Epithelial cell of proximal tubule (primary cell): ENCODE results near the gene SCN2A. TPM values are rescaled to one million over a fixed set of nuclear protein-coding genes. Genes with fewer than 3 reads are reported as not detected.

Source experiments
- DNase-seq: peaks from one replicate; pipeline ENCODE4 v3.0.0-alpha.2; 2011; ENCODE audit warnings: low read depth
- H3K4me3 ChIP-seq: 2 replicates; pipeline ENCODE4 v1.5.1; 2011; ENCODE audit warnings: low read depth, mild to moderate bottlenecking, low read length
- CTCF ChIP-seq: conservative IDR thresholded peaks from 2 replicates; pipeline ENCODE4 v1.5.1; 2012; ENCODE audit warnings: low read depth, mild to moderate bottlenecking, low read length
- total RNA-seq: library from RNA; depleted of rRNA; stranded (reverse); fragments of >200 nt; gene quantifications from 2 replicates; pipeline ENCODE4 v1.2.3, GENCODE V29; 2015

The SCN2A gene
- total RNA-seq, 1 donor from 2014 or later: under 0.01 TPM

- DNase-seq: no peak
- no peak overlapping the region for H3K4me3 ChIP-seq
- TF ChIP-seq CTCF: no peak
Observed at GRCh38 chr2:165427686-165428085, 188.5 kb downstream of the SCN2A start.

- DNase-seq: no peak
- no peak overlapping the region for H3K4me3 ChIP-seq
- TF ChIP-seq CTCF: no peak
Observed at GRCh38 chr2:165428926-165429325, 189.7 kb downstream of the SCN2A start.

- no peak for DNase-seq
- H3K4me3 ChIP-seq: no peak overlapping the region
- TF ChIP-seq CTCF: no peak
Observed at GRCh38 chr2:165431014-165431413, 191.8 kb downstream of the SCN2A start.

GRCh38 chr2:165432234-165432966 is 193.2 kb downstream of the SCN2A start:
- no peak overlapping the region for H3K4me3 ChIP-seq
- DNase-seq: no peak
- no peak for TF ChIP-seq CTCF

GRCh38 chr2:165434865-165435496 is 195.8 kb downstream of the SCN2A start:
- H3K4me3 ChIP-seq: no peak overlapping the region
- TF ChIP-seq CTCF: no peak
- no peak for DNase-seq

GRCh38 chr2:165435611-165436010 is 196.4 kb downstream of the SCN2A start:
- no peak for DNase-seq
- TF ChIP-seq CTCF: no peak
- H3K4me3 ChIP-seq: no peak overlapping the region

GRCh38 chr2:165436559-165436958 is 197.3 kb downstream of the SCN2A start:
- no peak for TF ChIP-seq CTCF

More at GRCh38 chr2:165436559-165436958, 197.3 kb downstream of the SCN2A start:
- H3K4me3 ChIP-seq: no peak overlapping the region
- no peak for DNase-seq
